H9 (cell line): ENCODE measurements around the gene SRRM2. TPM values are rescaled to one million over a fixed set of nuclear protein-coding genes. Genes with fewer than 3 reads are reported as not detected.
A peak's percentile ranks its signal among the peaks of the same experiment; 100 is the strongest.

ENCODE experiments used
- DNase-seq: peaks from one replicate; pipeline ENCODE4 v3.0.0-alpha.2; 2017
- H2AFZ ChIP-seq: one replicate; pipeline ENCODE4 v1.6.1; 2013; ENCODE audit warnings: mild to moderate bottlenecking, low read length, control low read depth, moderate library complexity
- H2AK5ac ChIP-seq: 2 replicates; pipeline ENCODE4 v1.6.1; 2013; ENCODE audit warnings: low read length, control low read depth, mixed read lengths; ENCODE audit not compliant: insufficient read length
- H2BK120ac ChIP-seq: one replicate; pipeline ENCODE4 v1.6.1; 2013; ENCODE audit warnings: low read depth, mild to moderate bottlenecking, low read length, control low read depth, inconsistent platforms; ENCODE audit not compliant: poor library complexity, severe bottlenecking
- H2BK12ac ChIP-seq: 2 replicates; pipeline ENCODE4 v1.6.1; 2013; ENCODE audit warnings: low read length, control low read depth, mixed read lengths, low read depth; ENCODE audit not compliant: insufficient read length
- H2BK15ac ChIP-seq: 2 replicates; pipeline ENCODE4 v1.6.1; 2013; ENCODE audit warnings: low read depth, low read length, control low read depth
- H2BK20ac ChIP-seq: one replicate; pipeline ENCODE4 v1.6.1; 2013; ENCODE audit warnings: low read depth, mild to moderate bottlenecking, low read length, control low read depth, inconsistent platforms; ENCODE audit not compliant: poor library complexity, severe bottlenecking
- H2BK5ac ChIP-seq: 2 replicates; pipeline ENCODE4 v1.6.1; 2013; ENCODE audit warnings: low read length, control low read depth, mixed read lengths; ENCODE audit not compliant: insufficient read length
- H3K14ac ChIP-seq: 2 replicates; pipeline ENCODE4 v1.6.1; 2013; ENCODE audit warnings: low read length, control low read depth; ENCODE audit not compliant: insufficient read depth
- H3K18ac ChIP-seq: 2 replicates; pipeline ENCODE4 v1.6.1; 2013; ENCODE audit warnings: low read depth, mild to moderate bottlenecking, mixed read lengths, low read length, control low read depth; ENCODE audit not compliant: insufficient read length
- H3K23ac ChIP-seq: 2 replicates; pipeline ENCODE4 v1.6.1; 2013; ENCODE audit warnings: low read length, control low read depth, mixed read lengths, low read depth; ENCODE audit not compliant: insufficient read length
- H3K23me2 ChIP-seq: 2 replicates; pipeline ENCODE4 v1.6.1; 2013; ENCODE audit warnings: low read depth, mild to moderate bottlenecking, mixed read lengths, low read length, control low read depth; ENCODE audit not compliant: insufficient read length, poor library complexity, severe bottlenecking
- H3K27ac ChIP-seq: 2 replicates; pipeline ENCODE4 v1.5.1; 2013; ENCODE audit warnings: low read length, control low read depth, mixed read lengths, low read depth; ENCODE audit not compliant: insufficient read length
- H3K27me3 ChIP-seq: 2 replicates; pipeline ENCODE4 v1.6.1; 2013; ENCODE audit warnings: low read length, control low read depth, inconsistent platforms; ENCODE audit not compliant: insufficient read depth
- H3K4ac ChIP-seq: 2 replicates; pipeline ENCODE4 v1.6.1; 2013; ENCODE audit warnings: low read depth, mild to moderate bottlenecking, control low read depth, inconsistent platforms, low read length, moderate library complexity
- H3K4me1 ChIP-seq: 2 replicates; pipeline ENCODE4 v1.6.1; 2013; ENCODE audit warnings: low read length, control low read depth, inconsistent platforms; ENCODE audit not compliant: insufficient read depth
- H3K4me2 ChIP-seq: 2 replicates; pipeline ENCODE4 v1.6.1; 2013; ENCODE audit warnings: low read length, control low read depth, mixed read lengths; ENCODE audit not compliant: insufficient read length, insufficient read depth
- H3K56ac ChIP-seq: 2 replicates; pipeline ENCODE4 v1.6.1; 2013; ENCODE audit warnings: low read depth, mild to moderate bottlenecking, mixed read lengths, low read length, control low read depth; ENCODE audit not compliant: insufficient read length
- H3K79me1 ChIP-seq: 2 replicates; pipeline ENCODE4 v1.6.1; 2013; ENCODE audit warnings: low read depth, mild to moderate bottlenecking, moderate library complexity, low read length, control low read depth, inconsistent platforms; ENCODE audit not compliant: insufficient read depth, poor library complexity, severe bottlenecking
- H3K79me2 ChIP-seq: 2 replicates; pipeline ENCODE4 v1.6.1; 2013; ENCODE audit warnings: low read length, control low read depth, inconsistent platforms; ENCODE audit not compliant: insufficient read depth
- H3K9ac ChIP-seq: 2 replicates; pipeline ENCODE4 v1.6.1; 2013; ENCODE audit warnings: low read length, control low read depth, mixed read lengths; ENCODE audit not compliant: insufficient read length; ENCODE audit errors: extremely low read depth
- H3K9me3 ChIP-seq: one replicate; pipeline ENCODE4 v1.6.1; 2013; ENCODE audit warnings: low read depth, low read length, inconsistent platforms; ENCODE audit not compliant: control insufficient read depth
- H3T11ph ChIP-seq: one replicate; pipeline ENCODE4 v1.6.1; 2013; ENCODE audit warnings: mild to moderate bottlenecking, low read length, control low read depth, inconsistent platforms
- H4K20me1 ChIP-seq: one replicate; pipeline ENCODE4 v1.6.1; 2013; ENCODE audit not compliant: control insufficient read depth, insufficient read length, insufficient read depth
- H4K5ac ChIP-seq: 2 replicates; pipeline ENCODE4 v1.6.1; 2013; ENCODE audit warnings: low read depth, mild to moderate bottlenecking, mixed read lengths, low read length, control low read depth; ENCODE audit not compliant: insufficient read length
- H4K8ac ChIP-seq: replicated peaks from 2 replicates; pipeline ENCODE4 v1.6.1; 2013; ENCODE audit warnings: low read length, control low read depth, mixed read lengths, low read depth; ENCODE audit not compliant: insufficient read length
- H4K91ac ChIP-seq: 2 replicates; pipeline ENCODE4 v1.6.1; 2013; ENCODE audit warnings: low read depth, mild to moderate bottlenecking, moderate library complexity, mixed read lengths, low read length, control low read depth; ENCODE audit not compliant: insufficient read length
- H3K27ac Mint-ChIP-seq, 3 experiments: 2 replicates in 2 of 3; 3 replicates in 1 of 3; pipeline ENCODE4 v1.8.0; 2020 to 2021; ENCODE audit warnings: mixed read lengths in 3 of 3, mild to moderate bottlenecking in 1 of 3, moderate library complexity in 1 of 3
- H3K27me3 Mint-ChIP-seq: 2 replicates; pipeline ENCODE4 v1.8.0; 2021; ENCODE audit warnings: low read depth, mild to moderate bottlenecking, moderate library complexity, mixed read lengths
- H3K36me3 Mint-ChIP-seq, 3 experiments: 2 replicates in 2 of 3; 3 replicates in 1 of 3; pipeline ENCODE4 v1.8.0; 2020 to 2021; ENCODE audit warnings: low read depth in 3 of 3, mixed read lengths in 3 of 3; ENCODE audit not compliant: insufficient read depth in 1 of 3
- H3K4me1 Mint-ChIP-seq, 2 experiments: 2 replicates each; pipeline ENCODE4 v1.8.0; 2020; ENCODE audit warnings: mixed read lengths in 2 of 2
- H3K4me3 Mint-ChIP-seq, 2 experiments: 2 replicates in 1 of 2; 3 replicates in 1 of 2; pipeline ENCODE4 v1.8.0; 2020 to 2021; ENCODE audit warnings: mild to moderate bottlenecking in 2 of 2, mixed read lengths in 2 of 2, moderate library complexity in 1 of 2
- H3K9me3 Mint-ChIP-seq, 2 experiments: 2 replicates in 1 of 2; 3 replicates in 1 of 2; pipeline ENCODE4 v1.8.0; 2020; ENCODE audit warnings: mild to moderate bottlenecking in 2 of 2, mixed read lengths in 2 of 2, moderate library complexity in 1 of 2
- CTCF ChIP-seq: fragments of 200-600 bp; sonication (generic); conservative IDR thresholded peaks from 3 replicates; pipeline ENCODE4 v1.8.0; 2021; ENCODE audit warnings: antibody characterized with exemption, mild to moderate bottlenecking
- WGBS: extraction: QIAGEN DNeasy Blood & Tissue Kit; methylation state at CpG from one replicate; pipeline ENCODE4 v1.1.7; 2013; ENCODE audit warnings: missing lambda C conversion rate, low lambda C conversion rate, mixed read lengths; ENCODE audit not compliant: insufficient read length; ENCODE audit errors: extremely low coverage; 5-methylcytosine and 5-hydroxymethylcytosine counted together
- total RNA-seq: library from RNA; stranded (reverse); gene quantifications from 2 replicates; pipeline ENCODE4 v1.2.1, GENCODE V29; 2021

Gene SRRM2
- total RNA-seq, 1 experiment from 2014 or later, result 694 TPM

GRCh38 chr16:2779151-2779920, 26.9 kb downstream of the SRRM2 start:
- peak; percentile 33 for DNase-seq
- Histone ChIP-seq H2BK12ac (no peak overlapping the region), H3K14ac (no peak overlapping the region), H4K20me1 (no peaks in the 10 kb centered on the region), H3K79me2 (peaks cover 9% of the 10 kb centered on the region; the same call in 1 of the 2 replicates), H3K18ac (no peak overlapping the region), H2AFZ (no peak overlapping the region), H3K4ac (no peak overlapping the region), H3K27me3 (no peaks in the 10 kb centered on the region), H2BK5ac (no peak overlapping the region), H3K56ac (no peak overlapping the region), H3T11ph (no peak overlapping the region), H3K9ac (no peak overlapping the region), H3K27ac (no peak overlapping the region), H2BK15ac (0 out of 2 replicates have a peak overlapping the region, but pooled peaks have one; percentile 9), H3K9me3 (no peaks in the 10 kb centered on the region), H2BK20ac (no peak overlapping the region), H4K8ac (no peak overlapping the region), H3K23ac (no peak overlapping the region), H2BK120ac (no peak overlapping the region), H4K91ac (no peak overlapping the region), H3K23me2 (peaks cover 14% of the 10 kb centered on the region), H4K5ac (no peak overlapping the region), H3K4me1 (no peaks in the 10 kb centered on the region), H2AK5ac (no peak overlapping the region), H3K79me1 (peaks cover 6% of the 10 kb centered on the region), H3K4me2 (no peak overlapping the region)
- peak overlapping the region in 1 of 3 experiments; percentile 72; a peak in 2 of 7 replicates for H3K27ac Mint-ChIP-seq
- no CpG with 5 or more reads among the region's 23 CpGs for WGBS
- no peak; the same call in 2 of the 3 replicates for TF ChIP-seq CTCF
- H3K9me3 Mint-ChIP-seq, result peaks cover 0 to 3% of the 10 kb centered on the region in 2 experiments; a peak in 2 of 5 replicates
- H3K36me3 Mint-ChIP-seq, result peaks cover 3 to 26% (median 18%) of the 10 kb centered on the region in 3 experiments
- peak overlapping the region; percentile 91 to 96; a peak in 4 of 5 replicates for H3K4me3 Mint-ChIP-seq
- peaks cover 18 to 32% of the 10 kb centered on the region in 2 experiments for H3K4me1 Mint-ChIP-seq
- H3K27me3 Mint-ChIP-seq, result peaks cover 3% of the 10 kb centered on the region; the same call in 1 of the 2 replicates
